Body of pancreas (tissue), 4 donors: ENCODE results near the gene CENPU.

Source experiments
- CTCF ChIP-seq, 7 experiments: fragments of 450-650 bp in 4 of 7; fragments of 200-600 bp in 3 of 7; sonication (generic) in 3 of 7; IDR thresholded peaks; one replicate each; pipeline ENCODE4 v1.5.1; 2016 to 2019; ENCODE audit warnings: antibody characterized with exemption in 7 of 7
- POLR2A ChIP-seq, 3 donors: fragments of 450-650 bp; IDR thresholded peaks; one replicate each; pipeline ENCODE4 v1.6.1; 2016; ENCODE audit warnings: antibody characterized with exemption in 3 of 3, mild to moderate bottlenecking in 2 of 3

- TF ChIP-seq POLR2A (IDR thresholded peaks at IDR 0.05) (no peak), CTCF (IDR thresholded peaks at IDR 0.05) (no peak)
These were observed 35.9 kb downstream of the CENPU start for GRCh38 chr4:184697956-184698355.
